Skeletal muscle tissue (tissue), 4 donors: ENCODE results near the gene MIPOL1. TPM values are rescaled to one million over a fixed set of nuclear protein-coding genes. Genes with fewer than 3 reads are reported as not detected.
A peak's percentile ranks its signal among the peaks of the same experiment; 100 is the strongest.
"Not testable (repeated sequence)": the region's sequence is repeated elsewhere in the genome, so short reads cannot be mapped to it uniquely, and the experiment has no call there.

Source experiments
- H3K27ac ChIP-seq: one replicate; pipeline ENCODE4 v1.7.0; 2013; ENCODE audit warnings: mild to moderate bottlenecking, low read depth, low read length, inconsistent platforms
- H3K27me3 ChIP-seq, 3 donors: one replicate each; pipeline ENCODE4 v1.7.0; 2013; ENCODE audit warnings: low read length in 3 of 3; ENCODE audit not compliant: control insufficient read depth in 3 of 3, insufficient read depth in 3 of 3
- H3K36me3 ChIP-seq, 3 donors: one replicate each; pipeline ENCODE4 v1.7.0; 2013; ENCODE audit warnings: low read length in 3 of 3; ENCODE audit not compliant: control insufficient read depth in 3 of 3, insufficient read depth in 3 of 3
- H3K4me1 ChIP-seq, 3 donors: one replicate each; pipeline ENCODE4 v1.7.0; 2013; ENCODE audit warnings: low read length in 3 of 3, mild to moderate bottlenecking in 3 of 3; ENCODE audit not compliant: control insufficient read depth in 3 of 3, insufficient read depth in 3 of 3
- H3K4me3 ChIP-seq, 3 donors: one replicate each; pipeline ENCODE4 v1.7.0; 2013; ENCODE audit warnings: low read length in 3 of 3
- H3K9ac ChIP-seq, 3 donors: one replicate each; pipeline ENCODE4 v1.7.0; 2013; ENCODE audit warnings: low read length in 3 of 3, mild to moderate bottlenecking in 3 of 3, moderate library complexity in 2 of 3, low read depth in 1 of 3
- H3K9me3 ChIP-seq, 3 donors: one replicate each; pipeline ENCODE4 v1.7.0; 2013; ENCODE audit warnings: low read length in 3 of 3; ENCODE audit not compliant: control insufficient read depth in 3 of 3
- total RNA-seq: library from RNA; depleted of rRNA; stranded (reverse); fragments of >200 nt; gene quantifications from one replicate; pipeline ENCODE4 v1.2.3, GENCODE V29; 2014
- donor health status: Osteomylitis.

The MIPOL1 gene, protein sequence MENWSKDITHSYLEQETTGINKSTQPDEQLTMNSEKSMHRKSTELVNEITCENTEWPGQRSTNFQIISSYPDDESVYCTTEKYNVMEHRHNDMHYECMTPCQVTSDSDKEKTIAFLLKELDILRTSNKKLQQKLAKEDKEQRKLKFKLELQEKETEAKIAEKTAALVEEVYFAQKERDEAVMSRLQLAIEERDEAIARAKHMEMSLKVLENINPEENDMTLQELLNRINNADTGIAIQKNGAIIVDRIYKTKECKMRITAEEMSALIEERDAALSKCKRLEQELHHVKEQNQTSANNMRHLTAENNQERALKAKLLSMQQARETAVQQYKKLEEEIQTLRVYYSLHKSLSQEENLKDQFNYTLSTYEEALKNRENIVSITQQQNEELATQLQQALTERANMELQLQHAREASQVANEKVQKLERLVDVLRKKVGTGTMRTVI
- 16.7 TPM for total RNA-seq

DNA sequence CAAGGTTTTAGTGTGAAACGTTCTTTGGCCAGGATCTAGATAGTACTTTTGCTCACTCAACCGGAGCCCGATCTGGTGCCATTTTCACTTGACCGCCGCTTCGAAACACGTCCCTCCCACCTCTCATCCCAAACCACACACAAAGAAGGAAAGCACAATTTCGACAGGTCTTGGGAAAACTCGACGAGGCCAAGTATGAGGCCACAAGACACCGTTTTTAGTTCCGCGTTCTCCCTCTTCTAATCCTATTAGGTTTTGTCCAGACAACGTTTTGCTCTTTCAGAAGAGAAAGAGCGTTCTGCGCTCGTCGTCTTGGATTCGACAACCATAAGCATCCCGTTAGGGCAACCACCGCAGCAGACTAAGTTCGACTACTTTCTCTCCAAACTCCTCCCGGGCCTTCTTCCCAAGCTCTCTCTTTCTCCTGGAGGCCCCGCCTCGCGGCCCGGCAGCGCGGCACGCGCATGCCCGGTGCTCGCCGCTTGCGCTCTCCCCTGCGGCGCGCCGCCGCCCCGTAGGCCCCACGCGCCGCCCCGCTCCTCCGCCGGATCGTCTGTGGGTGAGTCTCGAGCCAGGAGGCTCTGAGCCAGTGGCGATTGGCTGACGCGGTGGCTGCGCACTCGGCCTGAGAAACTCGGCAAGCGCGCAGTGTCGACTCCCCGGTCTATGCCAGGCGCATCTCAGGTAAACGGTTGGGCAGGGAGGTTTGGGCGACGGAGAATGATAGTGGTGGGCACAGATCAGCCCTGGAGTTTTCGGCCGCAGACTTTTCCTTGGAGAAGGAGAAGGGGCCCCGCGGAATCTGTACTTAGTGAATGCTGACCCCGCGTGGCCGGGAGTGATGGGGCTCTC, at the start of gene MIPOL1:
Gene MIPOL1, plus strand, starts transcription at position 517 of the 852 bp plus-strand sequence. CDS start 49,952 bp downstream, outside the sequence.
- peaks cover 0 to 9% (median 3%) of the 10 kb centered on the region in 3 donors for H3K4me1 ChIP-seq
- peak within 1 kb of the TSS; percentile 85 to 92 (median 92) for H3K9ac ChIP-seq
- no peaks in the 10 kb centered on the region for H3K9me3 ChIP-seq
- peak within 1 kb of the TSS; percentile 83 to 96 (median 88) for H3K4me3 ChIP-seq
- peak within 1 kb of the TSS; percentile 91 for H3K27ac ChIP-seq
- no peaks in the 10 kb centered on the region for H3K27me3 ChIP-seq
- H3K36me3 ChIP-seq = no peaks in the 10 kb centered on the region

DNA sequence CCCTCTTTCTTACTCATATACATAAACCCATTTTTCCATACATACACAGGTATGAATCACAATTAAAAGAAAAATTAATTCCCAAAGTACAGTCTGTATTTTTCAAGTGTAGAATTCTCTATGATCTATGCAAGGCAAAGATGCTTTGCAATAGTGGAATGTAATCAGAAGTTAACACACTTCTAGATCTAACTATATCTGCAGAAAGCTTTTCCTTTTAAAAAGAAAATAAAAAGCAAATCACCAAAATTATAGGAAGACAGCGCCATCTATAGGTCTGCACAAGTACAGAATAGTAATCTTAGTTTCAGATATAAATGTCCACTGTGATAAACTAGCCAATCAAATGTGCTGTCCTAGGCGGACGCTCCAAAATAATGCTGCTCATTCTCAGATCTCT, 47.3 kb upstream of the MIPOL1 start:
- H3K27me3 ChIP-seq = no peaks in the 10 kb centered on the region
- no peak overlapping the region for H3K9ac ChIP-seq
- H3K4me1 ChIP-seq = no peaks in the 10 kb centered on the region
- H3K9me3 ChIP-seq = no peaks in the 10 kb centered on the region
- no peaks in the 10 kb centered on the region for H3K36me3 ChIP-seq
- H3K4me3 ChIP-seq = no peak overlapping the region
- no peak overlapping the region for H3K27ac ChIP-seq

DNA sequence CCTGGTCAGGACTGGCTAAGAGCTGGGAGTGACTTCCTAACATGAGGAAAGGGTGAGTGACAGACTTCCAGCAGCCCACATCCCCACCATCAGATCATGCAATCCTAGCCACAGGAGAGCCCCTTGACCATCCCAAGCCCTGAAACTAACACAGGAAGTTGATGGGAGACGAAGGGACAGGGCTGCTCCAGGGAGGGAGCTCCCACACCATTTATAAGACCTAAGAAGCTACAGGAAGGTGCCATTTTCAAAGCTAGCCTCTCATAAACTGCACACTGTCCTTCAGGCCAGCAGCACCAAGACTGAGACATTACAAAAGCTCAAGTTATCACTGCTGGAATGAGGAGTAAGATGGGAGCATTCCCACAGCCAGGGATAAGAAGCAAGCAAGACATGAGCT, 44.7 kb upstream of the MIPOL1 start:
- H3K9ac ChIP-seq = no peak overlapping the region
- no peak overlapping the region for H3K27ac ChIP-seq
- H3K27me3 ChIP-seq = no peaks in the 10 kb centered on the region
- no peaks in the 10 kb centered on the region for H3K36me3 ChIP-seq
- H3K4me1 ChIP-seq = no peaks in the 10 kb centered on the region
- no peak overlapping the region for H3K4me3 ChIP-seq
- no peaks in the 10 kb centered on the region for H3K9me3 ChIP-seq

DNA sequence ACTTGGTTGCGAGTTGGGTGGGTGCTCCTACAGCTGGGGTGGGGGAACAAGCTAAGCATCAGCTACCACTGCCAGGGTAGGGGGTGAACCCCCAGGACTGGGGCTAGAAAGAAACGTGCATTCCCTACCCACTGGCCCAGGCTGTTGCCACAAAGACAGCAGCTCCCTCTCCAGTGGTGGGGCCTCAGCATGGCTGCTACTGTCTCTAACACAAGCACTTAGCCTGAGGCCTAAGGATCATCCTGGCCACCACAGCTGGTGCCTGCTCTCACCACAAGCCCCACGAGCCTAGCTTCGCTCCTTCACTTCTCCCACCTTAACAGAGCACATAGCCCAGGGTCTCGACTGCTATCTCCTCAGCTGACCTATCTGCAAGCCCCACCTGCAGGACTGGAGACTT, 44.3 kb upstream of the MIPOL1 start:
- no peaks in the 10 kb centered on the region for H3K4me1 ChIP-seq

DNA sequence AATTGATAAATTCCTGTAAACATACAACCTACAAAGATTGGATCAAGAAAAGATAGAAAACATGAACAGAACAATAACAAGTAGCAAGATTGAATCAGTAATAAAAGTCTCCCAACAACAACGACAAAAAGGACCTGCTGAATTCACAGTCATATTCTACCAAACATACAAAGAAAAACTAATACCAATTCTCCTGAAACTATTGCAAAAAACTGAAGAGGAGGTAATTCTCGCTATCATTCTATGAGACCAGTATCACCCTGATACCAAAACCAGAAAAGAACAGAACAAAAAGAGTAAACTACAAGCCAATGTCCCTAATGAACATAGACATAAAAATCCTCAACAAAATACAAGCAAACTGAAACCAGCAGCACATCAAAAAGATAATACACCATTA, 39.8 kb upstream of the MIPOL1 start:
- H3K27ac ChIP-seq = no peak overlapping the region
- H3K4me1 ChIP-seq = no peaks in the 10 kb centered on the region
- no peak overlapping the region for H3K9ac ChIP-seq
- no peaks in the 10 kb centered on the region for H3K36me3 ChIP-seq
- no peak overlapping the region for H3K4me3 ChIP-seq
- H3K9me3 ChIP-seq = no peaks in the 10 kb centered on the region
- no peaks in the 10 kb centered on the region for H3K27me3 ChIP-seq

More for the DNA sequence above, 44.3 kb upstream of the MIPOL1 start:
- no peak overlapping the region for H3K4me3 ChIP-seq
- no peaks in the 10 kb centered on the region for H3K9me3 ChIP-seq
- H3K9ac ChIP-seq = no peak overlapping the region
- no peaks in the 10 kb centered on the region for H3K27me3 ChIP-seq
- H3K27ac ChIP-seq = no peak overlapping the region
- H3K36me3 ChIP-seq = no peaks in the 10 kb centered on the region

DNA sequence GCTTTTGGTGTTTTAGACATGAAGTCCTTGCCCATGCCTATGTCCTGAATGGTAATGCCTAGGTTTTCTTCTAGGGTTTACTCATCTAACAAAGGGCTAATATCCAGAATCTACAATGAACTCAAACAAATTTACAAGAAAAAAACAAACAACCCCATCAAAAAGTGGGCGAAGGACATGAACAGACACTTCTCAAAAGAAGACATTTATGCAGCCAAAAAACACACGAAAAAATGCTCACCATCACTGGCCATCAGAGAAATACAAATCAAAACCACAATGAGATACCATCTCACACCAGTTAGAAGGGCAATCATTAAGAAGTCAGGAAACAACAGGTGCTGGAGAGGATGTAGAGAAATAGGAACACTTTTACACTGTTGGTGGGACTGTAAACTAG, 35.4 kb upstream of the MIPOL1 start:
- not testable (repeated sequence) for H3K4me1 ChIP-seq, H3K9ac ChIP-seq, H3K9me3 ChIP-seq, H3K27me3 ChIP-seq, H3K27ac ChIP-seq, H3K36me3 ChIP-seq, H3K4me3 ChIP-seq

DNA sequence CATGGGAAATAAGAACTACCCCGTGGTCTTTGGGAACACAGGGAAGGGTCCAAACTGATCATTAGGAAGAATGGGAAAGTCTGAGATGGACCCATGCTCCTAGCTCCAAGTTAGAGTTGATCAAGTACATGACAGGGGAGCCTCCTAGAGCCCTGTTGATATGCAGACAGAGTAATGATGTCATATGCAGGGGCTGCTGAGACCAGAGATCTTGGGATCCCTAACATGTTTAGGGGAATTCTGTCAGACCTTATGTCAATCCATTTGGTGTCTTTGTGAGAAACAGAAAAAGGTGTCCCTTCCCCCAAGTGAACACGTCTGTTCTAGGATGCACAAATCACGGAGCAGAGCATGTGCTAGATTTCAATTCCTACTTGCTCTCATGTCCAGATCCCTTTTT, 31.9 kb upstream of the MIPOL1 start:
- Histone ChIP-seq H3K27ac (no peak overlapping the region), H3K9me3 (no peaks in the 10 kb centered on the region), H3K27me3 (no peaks in the 10 kb centered on the region), H3K9ac (no peak overlapping the region), H3K4me1 (no peaks in the 10 kb centered on the region), H3K36me3 (no peaks in the 10 kb centered on the region), H3K4me3 (no peak overlapping the region)

DNA sequence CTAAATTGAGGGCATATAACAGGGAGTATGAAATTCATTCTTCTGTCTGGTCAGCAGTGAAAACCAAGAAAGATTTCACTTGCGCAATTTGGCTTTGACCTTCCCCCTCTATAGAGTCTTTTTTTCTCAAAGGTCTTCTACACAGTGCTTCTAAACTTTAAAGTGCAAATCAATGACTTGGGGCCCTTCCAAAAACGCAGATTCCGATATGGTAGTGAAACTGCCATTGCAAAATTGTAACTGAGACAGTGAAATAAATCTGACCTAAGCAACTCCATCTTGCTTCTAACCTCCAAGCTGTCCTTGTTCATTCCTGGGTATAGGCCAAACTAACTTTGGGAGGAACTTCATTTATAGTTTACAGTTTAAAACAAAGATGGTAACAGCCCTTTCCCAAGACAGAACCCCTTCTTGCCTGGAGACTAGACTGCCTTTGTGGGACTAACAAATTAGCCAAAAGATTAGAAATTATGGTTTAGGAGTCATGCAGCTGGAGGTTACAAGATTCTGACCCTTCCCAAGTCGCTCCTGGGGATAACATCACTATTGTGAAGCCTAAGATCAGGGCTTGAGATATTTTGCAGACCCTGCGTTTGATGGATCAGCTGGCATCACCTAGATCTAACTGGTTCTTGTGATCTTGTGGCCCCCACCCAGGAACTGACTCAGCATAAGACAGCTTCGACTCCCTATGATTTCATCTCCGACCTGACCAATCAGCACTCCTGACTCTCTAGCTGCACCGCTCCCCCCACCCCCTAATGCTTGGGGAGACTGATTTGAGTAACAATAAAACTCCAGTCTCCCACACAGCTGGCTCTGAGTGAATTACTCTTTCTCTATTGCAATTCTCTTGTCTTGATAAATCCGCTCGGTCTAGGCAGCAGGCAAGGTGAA, 30.3 kb upstream of the MIPOL1 start:
- no peak overlapping the region for H3K27ac ChIP-seq
- H3K36me3 ChIP-seq = no peaks in the 10 kb centered on the region
- H3K4me3 ChIP-seq = no peak overlapping the region

DNA sequence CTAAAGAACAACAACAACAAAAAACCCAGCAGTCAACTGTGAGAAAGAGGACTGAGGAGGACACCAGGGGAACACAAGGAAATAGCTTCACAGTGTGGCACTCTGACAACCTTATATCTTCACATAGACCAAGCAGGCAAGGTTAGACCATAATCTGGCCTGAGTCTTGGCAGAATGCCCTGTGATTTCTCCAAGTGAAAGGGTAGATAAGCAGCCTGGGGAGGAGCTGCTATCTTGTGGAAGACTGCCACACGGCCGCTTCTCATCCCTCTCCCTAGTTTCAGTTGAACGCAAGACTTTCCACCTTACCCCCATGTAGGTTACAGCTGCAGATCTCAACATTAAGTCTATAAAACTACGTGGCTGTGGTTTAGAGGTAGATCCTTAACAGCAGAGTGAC, 29.0 kb upstream of the MIPOL1 start:
- Histone ChIP-seq H3K4me3 (no peak overlapping the region), H3K9ac (no peak overlapping the region), H3K27me3 (no peaks in the 10 kb centered on the region), H3K4me1 (peaks cover 0 to 7% (median 0%) of the 10 kb centered on the region in 3 donors), H3K27ac (no peak overlapping the region), H3K9me3 (no peaks in the 10 kb centered on the region), H3K36me3 (no peaks in the 10 kb centered on the region)

More for the DNA sequence above, 30.3 kb upstream of the MIPOL1 start:
- H3K9ac ChIP-seq = no peak overlapping the region
- H3K27me3 ChIP-seq = no peaks in the 10 kb centered on the region
- H3K9me3 ChIP-seq = no peaks in the 10 kb centered on the region
- H3K4me1 ChIP-seq = no peaks in the 10 kb centered on the region
